ENCODE data around the gene SLC39A7. TPM values are rescaled to one million over a fixed set of nuclear protein-coding genes. Genes with fewer than 3 reads are reported as not detected.
A peak's percentile ranks its signal among the peaks of the same experiment; 100 is the strongest.

The SLC39A7 gene
- total and polyA plus RNA-seq, 2 of the 13 experiments (the other 11 are each of a cell fraction or from before 2014, with no cell fraction given): 142 to 229 TPM

GRCh38 chr6:33208091-33208967 lies 7.7 kb downstream of the SLC39A7 start, which contains the start of gene RING1 (continued):
- TF ChIP-seq PBX2 (CRISPR knock-in tag; IDR thresholded peaks at IDR 0.05): no peak
- TF ChIP-seq MLX (CRISPR knock-in tag; IDR thresholded peaks at IDR 0.05): no peak; the same call in 1 of the 2 replicates
- no peak for TF ChIP-seq REST (IDR thresholded peaks at IDR 0.05; ENCODE audit: borderline replicate concordance in 1 of 2, low read depth in 1 of 2, low read length in 2 of 2)
- peak; percentile 64; the same call in 1 of the 2 replicates for TF ChIP-seq HIVEP1 (CRISPR knock-in tag; IDR thresholded peaks at IDR 0.05)
- TF ChIP-seq ZNF232 (CRISPR knock-in tag; IDR thresholded peaks at IDR 0.05; ENCODE audit: borderline replicate concordance): peak; percentile 53; the same call in 1 of the 2 replicates
- TF ChIP-seq ZBTB26 (CRISPR knock-in tag; IDR thresholded peaks at IDR 0.05; ENCODE audit: borderline replicate concordance): no peak; the same call in none of the 2 replicates
- no peak; the same call in 1 of the 2 replicates for TF ChIP-seq ZNF441 (CRISPR knock-in tag; IDR thresholded peaks at IDR 0.05; ENCODE audit: borderline replicate concordance)
- peak; percentile 89 for TF ChIP-seq TAF1 (CRISPR knock-in tag; IDR thresholded peaks at IDR 0.05)
- TF ChIP-seq ZFP62 (CRISPR knock-in tag; IDR thresholded peaks at IDR 0.05): no peak
- TF ChIP-seq ZNF563 (CRISPR knock-in tag; IDR thresholded peaks at IDR 0.05): peak; percentile 69; the same call in 1 of the 2 replicates
- no peak for TF ChIP-seq ZNF629 (CRISPR knock-in tag; conservative IDR thresholded peaks at IDR 0.05)
- peak; percentile 89 for TF ChIP-seq ZNF280D (CRISPR knock-in tag; IDR thresholded peaks at IDR 0.05)
- no peak for TF ChIP-seq ZFP1 (CRISPR knock-in tag; IDR thresholded peaks at IDR 0.05)
- peak; percentile 72 for TF ChIP-seq ASH2L (IDR thresholded peaks at IDR 0.05; ENCODE audit: insufficient read length, low read depth, low read length)
- no peak; the same call in 1 of the 2 replicates for TF ChIP-seq ZSCAN25 (CRISPR knock-in tag; IDR thresholded peaks at IDR 0.05)
- no peak for TF ChIP-seq EED (CRISPR knock-in tag; IDR thresholded peaks at IDR 0.05)
- TF ChIP-seq ZNF451 (CRISPR knock-in tag; IDR thresholded peaks at IDR 0.05): no peak
- TF ChIP-seq STAG1 (CRISPR knock-in tag; IDR thresholded peaks at IDR 0.05): no peak
- TF ChIP-seq ZNF274 (CRISPR knock-in tag; IDR thresholded peaks at IDR 0.05): no peak
- no peak for TF ChIP-seq ZNF790 (CRISPR knock-in tag; IDR thresholded peaks at IDR 0.05; ENCODE audit: borderline replicate concordance)
